Stimulated activated CD8-positive, alpha-beta memory T cell treated with anti-CD3 and anti-CD28 coated beads, Interleukin-4, amount 100 ng/mL, for 1 hour (primary cell): ENCODE measurements around the gene ANTXR1.

ENCODE experiments used
- DNase-seq, 2 donors: peaks; one replicate each; pipeline ENCODE4 v3.0.0-alpha.2; 2020; ENCODE audit warnings: low read depth in 2 of 2, low spot score in 1 of 2

The ANTXR1 gene

GRCh38 chr2:69177785-69178636 is 165.0 kb downstream of the ANTXR1 start:
- no peak for DNase-seq

- DNase-seq = no peak
These were observed 165.8 kb downstream of the ANTXR1 start for GRCh38 chr2:69178756-69179155.

- no peak for DNase-seq
These were observed 167.2 kb downstream of the ANTXR1 start for GRCh38 chr2:69180227-69180626.

GRCh38 chr2:69180974-69181373 is 168.0 kb downstream of the ANTXR1 start:
- DNase-seq = no peak

GRCh38 chr2:69181806-69182427 is 168.9 kb downstream of the ANTXR1 start:
- DNase-seq = no peak

GRCh38 chr2:69183659-69184058 is 170.7 kb downstream of the ANTXR1 start:
- no peak for DNase-seq

- DNase-seq = no peak
These were observed 171.2 kb downstream of the ANTXR1 start for GRCh38 chr2:69184224-69184623.

GRCh38 chr2:69185807-69186206 is 172.8 kb downstream of the ANTXR1 start:
- no peak for DNase-seq

GRCh38 chr2:69186614-69187013 is 173.6 kb downstream of the ANTXR1 start:
- no peak for DNase-seq

- no peak for DNase-seq
These were observed 175.4 kb downstream of the ANTXR1 start for GRCh38 chr2:69188182-69188900.

GRCh38 chr2:69190743-69191404 is 177.9 kb downstream of the ANTXR1 start:
- DNase-seq = no peak

- no peak for DNase-seq
These were observed 178.7 kb downstream of the ANTXR1 start for GRCh38 chr2:69191634-69192033.

GRCh38 chr2:69192176-69192945 is 179.4 kb downstream of the ANTXR1 start:
- DNase-seq = no peak

GRCh38 chr2:69195706-69196105 is 182.7 kb downstream of the ANTXR1 start:
- DNase-seq = no peak

- no peak for DNase-seq
These were observed 183.5 kb downstream of the ANTXR1 start for GRCh38 chr2:69196327-69197117.

- no peak for DNase-seq
These were observed 187.1 kb downstream of the ANTXR1 start for GRCh38 chr2:69200107-69200520.

- DNase-seq = no peak
These were observed 188.3 kb downstream of the ANTXR1 start for GRCh38 chr2:69201259-69201658.

- no peak for DNase-seq
These were observed 189.3 kb downstream of the ANTXR1 start for GRCh38 chr2:69202327-69202726.

- no peak for DNase-seq
These were observed 190.4 kb downstream of the ANTXR1 start for GRCh38 chr2:69203166-69203985.
